ENCODE data around the gene TRPC4. TPM values are rescaled to one million over a fixed set of nuclear protein-coding genes. Genes with fewer than 3 reads are reported as not detected.

TRPC4 gene
- total and polyA plus RNA-seq, 12 donors, result 0.24 to 22.5 (median 0.78) TPM

DNA sequence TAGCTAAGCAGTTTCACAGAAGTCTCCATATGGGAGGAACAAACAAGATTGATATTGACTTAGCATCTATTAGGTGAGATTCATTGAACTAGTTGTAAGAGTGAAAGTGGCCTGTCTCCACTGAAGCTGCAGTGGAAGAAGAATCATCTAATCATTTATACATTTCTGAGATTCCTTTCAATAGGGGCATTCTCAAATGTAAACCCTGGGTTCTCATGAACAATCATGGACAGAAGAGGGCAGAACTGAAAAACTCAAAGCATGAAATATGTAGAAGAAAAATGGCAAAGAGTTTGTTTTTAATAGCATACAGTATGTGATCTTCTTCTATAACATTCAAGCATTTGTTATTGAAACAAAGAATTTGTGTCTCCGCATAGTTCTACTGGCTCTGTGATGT lies 253.4 kb downstream of the TRPC4 start:
- no peaks in the 10 kb centered on the region for H3K36me3 ChIP-seq (replicated peaks in 1 of 2)
- intact Hi-C loops (cut with DNase I), result no loop called here
- no peak overlapping the region for H3K27ac ChIP-seq
- no peaks in the 10 kb centered on the region for H3K27me3 ChIP-seq
- DNase-seq, result no peak
- H3K4me1 ChIP-seq (replicated peaks in 1 of 2), result no peaks in the 10 kb centered on the region
- TF ChIP-seq POLR2A (IDR thresholded peaks at IDR 0.05), result no peak
- TF ChIP-seq, protein P1, sequence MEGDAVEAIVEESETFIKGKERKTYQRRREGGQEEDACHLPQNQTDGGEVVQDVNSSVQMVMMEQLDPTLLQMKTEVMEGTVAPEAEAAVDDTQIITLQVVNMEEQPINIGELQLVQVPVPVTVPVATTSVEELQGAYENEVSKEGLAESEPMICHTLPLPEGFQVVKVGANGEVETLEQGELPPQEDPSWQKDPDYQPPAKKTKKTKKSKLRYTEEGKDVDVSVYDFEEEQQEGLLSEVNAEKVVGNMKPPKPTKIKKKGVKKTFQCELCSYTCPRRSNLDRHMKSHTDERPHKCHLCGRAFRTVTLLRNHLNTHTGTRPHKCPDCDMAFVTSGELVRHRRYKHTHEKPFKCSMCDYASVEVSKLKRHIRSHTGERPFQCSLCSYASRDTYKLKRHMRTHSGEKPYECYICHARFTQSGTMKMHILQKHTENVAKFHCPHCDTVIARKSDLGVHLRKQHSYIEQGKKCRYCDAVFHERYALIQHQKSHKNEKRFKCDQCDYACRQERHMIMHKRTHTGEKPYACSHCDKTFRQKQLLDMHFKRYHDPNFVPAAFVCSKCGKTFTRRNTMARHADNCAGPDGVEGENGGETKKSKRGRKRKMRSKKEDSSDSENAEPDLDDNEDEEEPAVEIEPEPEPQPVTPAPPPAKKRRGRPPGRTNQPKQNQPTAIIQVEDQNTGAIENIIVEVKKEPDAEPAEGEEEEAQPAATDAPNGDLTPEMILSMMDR (IDR thresholded peaks at IDR 0.05), result no peak
- H3K4me3 ChIP-seq, result no peak overlapping the region
- no peaks in the 10 kb centered on the region for H3K9me3 ChIP-seq (replicated peaks in 1 of 3)
- 87 to 100% (median 91%) methylated on average over 1 of the region's 1 CpG for WGBS, 4 donors

DNA sequence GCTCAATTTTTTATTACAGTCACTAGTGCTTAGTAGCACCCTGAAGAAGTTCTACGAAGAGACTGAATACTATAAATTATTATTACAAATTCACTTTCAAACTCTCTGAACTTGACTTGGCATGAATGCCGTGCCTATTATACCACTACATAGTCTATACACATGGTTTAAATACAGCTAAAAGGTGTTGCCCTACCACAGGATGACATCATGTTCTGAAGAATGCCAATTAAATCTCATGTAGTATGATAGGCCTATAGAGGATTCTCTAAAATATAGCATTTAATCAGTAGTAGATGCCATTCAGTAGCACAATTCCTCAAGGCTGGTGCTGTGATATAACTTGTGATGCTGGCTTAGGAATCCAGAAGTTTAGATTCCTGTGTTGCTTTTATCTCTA lies 254.3 kb downstream of the TRPC4 start:
- DNase-seq, result no peak
- TF ChIP-seq POLR2A (IDR thresholded peaks at IDR 0.05), result no peak
- TF ChIP-seq, protein P1 (IDR thresholded peaks at IDR 0.05), result no peak
- H3K27me3 ChIP-seq, result no peaks in the 10 kb centered on the region
- H3K4me1 ChIP-seq (replicated peaks in 1 of 2), result no peaks in the 10 kb centered on the region
- no peaks in the 10 kb centered on the region for H3K9me3 ChIP-seq (replicated peaks in 1 of 3)
- no peak overlapping the region for H3K27ac ChIP-seq
- intact Hi-C loops (cut with DNase I), result no loop called here
- 59 to 81% (median 71%) methylated on average over 2 of the region's 2 CpGs for WGBS, 4 donors
- H3K36me3 ChIP-seq (replicated peaks in 1 of 2), result no peaks in the 10 kb centered on the region
- no peak overlapping the region for H3K4me3 ChIP-seq

DNA sequence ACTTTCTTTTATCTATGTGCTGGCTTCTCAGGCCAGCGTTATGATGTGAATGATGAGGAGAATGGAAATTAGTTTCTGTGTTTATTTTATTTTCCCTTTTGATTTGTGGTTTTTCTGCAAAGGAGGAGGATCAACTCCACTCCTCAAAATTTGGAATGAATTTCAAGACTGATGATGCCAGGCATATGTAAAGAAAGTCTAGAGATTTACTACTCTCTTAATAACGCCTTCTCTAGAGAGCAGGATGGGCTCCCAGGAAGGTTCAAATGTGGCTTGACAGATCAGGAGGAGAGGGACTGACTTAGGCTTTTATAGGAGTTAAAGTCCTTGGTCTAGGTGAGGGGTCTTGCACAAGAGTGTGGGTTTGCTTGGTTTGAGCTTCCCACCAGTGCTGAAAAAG lies 255.9 kb downstream of the TRPC4 start:
- no peak overlapping the region for H3K4me3 ChIP-seq
- WGBS, 4 donors, result 62 to 69% (median 64%) methylated on average over 2 of the region's 2 CpGs
- no peaks in the 10 kb centered on the region for H3K9me3 ChIP-seq (replicated peaks in 1 of 3)
- H3K4me1 ChIP-seq (replicated peaks in 1 of 2), result no peaks in the 10 kb centered on the region
- H3K36me3 ChIP-seq (replicated peaks in 1 of 2), result no peaks in the 10 kb centered on the region
- DNase-seq, result no peak
- TF ChIP-seq, protein P1 (IDR thresholded peaks at IDR 0.05), result no peak
- no peak for TF ChIP-seq POLR2A (IDR thresholded peaks at IDR 0.05)
- no peaks in the 10 kb centered on the region for H3K27me3 ChIP-seq
- intact Hi-C loops (cut with DNase I), result no loop called here
- no peak overlapping the region for H3K27ac ChIP-seq

DNA sequence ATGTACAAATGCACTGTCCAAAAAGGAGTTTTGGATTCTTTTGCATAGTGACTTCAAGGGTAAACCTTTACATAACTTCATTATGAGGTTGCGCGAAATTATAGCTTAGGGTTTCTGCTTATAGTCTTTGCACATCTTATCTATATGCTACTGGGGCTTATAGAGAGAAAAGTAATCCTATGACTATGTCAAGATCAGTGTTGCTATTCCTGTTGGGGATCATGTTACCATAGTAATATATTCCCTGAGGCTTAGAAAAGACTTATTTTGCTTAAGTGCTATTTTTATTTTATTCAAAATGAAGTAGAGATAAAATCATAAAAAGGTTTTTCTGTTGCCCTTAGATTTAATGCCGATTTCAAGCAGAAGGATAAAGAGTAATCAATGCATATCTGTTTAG lies 256.3 kb downstream of the TRPC4 start:
- no peaks in the 10 kb centered on the region for H3K9me3 ChIP-seq (replicated peaks in 1 of 3)
- H3K27ac ChIP-seq, result no peak overlapping the region
- 78 to 86% (median 84%) methylated on average over 3 of the region's 3 CpGs for WGBS, 4 donors
- no peak overlapping the region for H3K4me3 ChIP-seq
- no peak for DNase-seq
- H3K36me3 ChIP-seq (replicated peaks in 1 of 2), result no peaks in the 10 kb centered on the region
- intact Hi-C loops (cut with DNase I), result no loop called here
- H3K4me1 ChIP-seq (replicated peaks in 1 of 2), result no peaks in the 10 kb centered on the region
- TF ChIP-seq POLR2A (IDR thresholded peaks at IDR 0.05), result no peak
- TF ChIP-seq, protein P1 (IDR thresholded peaks at IDR 0.05), result no peak
- H3K27me3 ChIP-seq, result no peaks in the 10 kb centered on the region

All from adrenal gland (tissue), 12 donors.